Activated CD4-positive, alpha-beta T cell treated with anti-CD3 and anti-CD28 coated beads for 48 hours (primary cell): ENCODE data around the gene TCAP.
A peak's percentile ranks its signal among the peaks of the same experiment; 100 is the strongest.

Experiments
- DNase-seq: peaks from one replicate; pipeline ENCODE4 v3.0.0-alpha.2; 2020

TCAP gene

GRCh38 chr17:39652587-39653315 is 12.4 kb upstream of the TCAP start:
- no peak for DNase-seq

GRCh38 chr17:39653316-39653661 is 11.9 kb upstream of the TCAP start:
- DNase-seq, result no peak

GRCh38 chr17:39653662-39654331 is 11.4 kb upstream of the TCAP start:
- DNase-seq, result peak; percentile 91

- no peak for DNase-seq
These were observed 10.0 kb upstream of the TCAP start for GRCh38 chr17:39655105-39655504.

GRCh38 chr17:39658346-39658745 is 6.8 kb upstream of the TCAP start:
- no peak for DNase-seq

- no peak for DNase-seq
These were observed 6.4 kb upstream of the TCAP start for GRCh38 chr17:39658760-39659159.

GRCh38 chr17:39659279-39660010 is 5.7 kb upstream of the TCAP start:
- no peak for DNase-seq

GRCh38 chr17:39660011-39660360 is 5.2 kb upstream of the TCAP start:
- DNase-seq, result no peak

GRCh38 chr17:39660397-39661385 is 4.5 kb upstream of the TCAP start:
- DNase-seq, result no peak

- no peak for DNase-seq
These were observed 3.2 kb upstream of the TCAP start for GRCh38 chr17:39661744-39662541.

- no peak for DNase-seq
These were observed 2.4 kb upstream of the TCAP start for GRCh38 chr17:39662551-39663339.

- no peak for DNase-seq
These were observed 1.8 kb upstream of the TCAP start for GRCh38 chr17:39663340-39663687.

- no peak for DNase-seq
These were observed 1.2 kb upstream of the TCAP start for GRCh38 chr17:39663688-39664580.

GRCh38 chr17:39665642-39666224 is 584 bp downstream of the TCAP start:
- DNase-seq, result no peak

- no peak for DNase-seq
These were observed 1.1 kb downstream of the TCAP start for GRCh38 chr17:39666231-39666600.

- DNase-seq, result no peak
These were observed 1.6 kb downstream of the TCAP start for GRCh38 chr17:39666601-39667261.

- DNase-seq, result no peak
These were observed 2.3 kb downstream of the TCAP start for GRCh38 chr17:39667262-39667944.
